GM12891 (cell line): ENCODE data around the gene CDYL2.

Experiments
- DNase-seq: peaks from one replicate; pipeline ENCODE4 v3.0.0; 2011; ENCODE audit warnings: low spot score; ENCODE audit not compliant: insufficient read length
- FAIRE-seq: peaks from 2 replicates; lab custom pipeline; 2011; peaks lifted over from hg19 to GRCh38; lab: Jason Lieb, UNC
- PAX5 ChIP-seq: IDR thresholded peaks from 2 replicates; pipeline ENCODE4 v1.6.1; 2011; ENCODE audit warnings: low read length, moderate library complexity, mild to moderate bottlenecking; ENCODE audit not compliant: insufficient read depth, severe bottlenecking
- POLR2A ChIP-seq: IDR thresholded peaks from 2 replicates; pipeline ENCODE4 v1.6.1; 2011; ENCODE audit warnings: low read depth, low read length, control low read depth
- POLR2AphosphoS5 ChIP-seq: IDR thresholded peaks from 2 replicates; pipeline ENCODE4 v1.6.1; 2011; ENCODE audit warnings: low read depth, low read length, control low read depth
- POU2F2 ChIP-seq: IDR thresholded peaks from 2 replicates; pipeline ENCODE4 v1.6.1; 2011; ENCODE audit warnings: low read depth, mild to moderate bottlenecking, control low read depth, low read length, moderate library complexity
- SPI1 ChIP-seq: IDR thresholded peaks from 2 replicates; pipeline ENCODE4 v1.6.1; 2011; ENCODE audit warnings: low read depth, low read length, control low read depth
- TAF1 ChIP-seq: IDR thresholded peaks from 2 replicates; pipeline ENCODE4 v1.6.1; 2011; ENCODE audit warnings: low read depth, low read length, control low read depth

The CDYL2 gene

DNA sequence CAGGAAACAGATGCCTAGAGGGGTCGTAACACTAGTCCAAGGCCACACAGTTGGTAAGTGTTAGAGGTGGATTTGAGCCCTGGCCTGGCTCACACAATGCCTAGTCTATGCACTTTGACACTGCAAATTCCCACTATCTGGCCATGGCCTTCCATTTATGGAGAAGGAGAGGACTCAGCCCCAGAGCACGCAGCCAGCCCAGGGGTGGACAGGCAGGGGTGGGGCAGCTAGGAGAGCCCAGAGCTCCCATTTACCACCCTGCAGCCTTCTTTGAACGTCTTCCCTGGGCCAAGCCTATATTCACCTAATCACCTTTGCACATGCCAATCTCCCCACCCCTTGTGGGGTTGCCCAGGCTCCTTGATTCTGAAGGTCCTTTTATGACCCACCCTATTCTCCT, 182.4 kb downstream of the CDYL2 start:
- no peak for TF ChIP-seq POLR2AphosphoS5
- TF ChIP-seq TAF1 = no peak
- no peak for TF ChIP-seq SPI1
- no peak for TF ChIP-seq PAX5
- TF ChIP-seq POU2F2 = no peak
- TF ChIP-seq POLR2A = no peak
- no peak for DNase-seq
- FAIRE-seq = no peak

DNA sequence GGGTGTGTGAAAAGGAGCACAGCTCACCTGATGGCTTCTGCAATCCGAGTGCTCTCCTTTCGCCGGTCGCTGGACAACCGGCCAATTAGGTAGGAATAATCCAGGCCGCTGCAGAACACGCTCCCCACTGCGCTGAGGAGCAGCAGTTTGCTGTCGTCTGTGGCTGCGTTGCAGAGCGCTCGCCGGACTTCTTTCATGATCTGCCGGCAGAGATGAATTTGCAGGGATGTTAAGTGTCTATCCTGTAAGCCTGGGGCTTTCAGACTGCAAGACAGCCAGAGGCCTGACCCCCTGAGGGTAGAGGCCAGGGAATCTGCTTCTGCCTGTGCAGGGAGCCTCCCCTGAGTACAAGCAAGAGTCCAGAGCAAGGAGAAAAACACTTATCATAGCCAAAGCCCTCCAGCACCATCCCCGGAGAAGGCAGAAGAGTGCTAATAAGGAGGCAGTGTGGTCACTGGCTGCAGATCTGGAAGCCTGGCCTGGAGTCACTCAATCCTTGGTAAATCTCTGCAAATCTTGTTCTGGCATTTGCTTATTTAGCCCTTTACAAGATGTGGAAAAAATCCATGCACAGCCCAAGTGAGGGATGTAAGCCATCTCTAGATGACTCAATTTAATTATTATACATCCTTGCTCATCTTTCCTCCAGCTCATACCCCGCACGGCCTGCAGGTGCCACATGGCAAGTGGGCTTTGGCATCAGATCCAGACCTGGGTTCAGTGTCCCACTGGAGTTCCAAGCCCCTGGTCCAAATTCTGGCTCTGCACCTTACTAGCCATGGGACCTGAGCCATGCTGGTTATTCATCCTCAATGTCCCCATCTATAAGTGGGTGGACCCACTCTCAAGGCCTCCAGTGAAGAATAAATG, 183.4 kb downstream of the CDYL2 start:
- TF ChIP-seq TAF1 (no peak), PAX5 (no peak), POLR2A (no peak), POLR2AphosphoS5 (no peak), SPI1 (no peak), POU2F2 (no peak)
- no peak for FAIRE-seq
- no peak for DNase-seq

DNA sequence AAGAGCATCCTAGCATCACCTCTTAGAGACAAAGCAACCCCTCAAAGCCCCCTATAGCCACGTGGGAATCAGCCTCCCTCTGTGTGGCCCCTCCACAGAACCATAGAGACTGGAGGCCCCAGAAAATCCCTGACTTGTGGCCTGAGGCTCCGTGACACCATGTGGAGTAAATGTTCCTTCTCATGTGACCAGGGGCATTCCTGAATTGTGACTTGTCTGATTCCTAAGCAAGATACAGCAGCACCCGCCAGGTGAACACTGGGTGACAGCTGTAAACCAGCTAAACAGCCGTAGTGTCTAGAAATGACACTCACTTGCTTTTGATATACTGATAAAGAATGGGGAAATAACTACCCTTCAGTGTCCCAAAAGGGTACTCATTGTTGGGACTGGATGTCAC, 184.6 kb downstream of the CDYL2 start:
- FAIRE-seq (no peak), DNase-seq (no peak)
- TF ChIP-seq POLR2A = no peak
- no peak for TF ChIP-seq POLR2AphosphoS5
- no peak for TF ChIP-seq PAX5
- no peak for TF ChIP-seq POU2F2
- no peak for TF ChIP-seq TAF1
- no peak for TF ChIP-seq SPI1

DNA sequence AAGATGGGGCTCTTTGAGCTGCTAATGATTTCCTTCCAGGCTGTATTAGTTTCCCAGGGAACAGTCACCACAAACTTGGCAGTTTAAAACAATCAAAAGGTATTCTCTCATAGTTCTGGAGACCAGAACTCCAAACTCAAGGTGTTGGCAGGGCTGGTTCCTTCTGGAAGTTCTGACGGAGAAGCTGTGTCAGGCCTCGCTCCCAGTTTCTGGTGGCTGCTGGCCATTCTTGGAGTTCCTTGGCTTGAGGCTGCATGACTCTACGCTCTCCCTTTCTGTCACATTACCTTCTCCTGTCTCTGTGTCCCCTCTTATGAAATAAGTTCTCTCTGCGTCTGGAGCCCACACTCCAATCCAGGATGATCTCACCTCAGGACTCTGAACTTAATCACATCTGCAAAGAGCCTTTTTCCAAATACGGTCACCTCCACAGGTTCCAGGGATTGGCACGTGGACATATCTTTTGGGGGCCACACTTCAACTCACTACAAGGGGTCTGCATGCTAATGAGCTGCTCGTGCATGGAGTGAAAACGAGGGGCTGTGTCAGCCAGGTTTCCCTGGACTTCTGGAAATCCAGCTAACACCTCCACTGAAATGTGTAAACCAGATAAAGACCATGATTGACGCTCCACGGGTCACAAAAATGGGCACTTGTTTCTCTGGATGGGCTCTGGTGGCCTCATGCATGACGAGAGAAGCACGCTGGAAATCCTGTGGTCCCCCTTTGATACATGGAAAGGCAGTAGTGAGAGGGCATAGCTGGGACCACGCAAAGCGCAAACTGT, 185.3 kb downstream of the CDYL2 start:
- DNase-seq (no peak), FAIRE-seq (no peak)

DNA sequence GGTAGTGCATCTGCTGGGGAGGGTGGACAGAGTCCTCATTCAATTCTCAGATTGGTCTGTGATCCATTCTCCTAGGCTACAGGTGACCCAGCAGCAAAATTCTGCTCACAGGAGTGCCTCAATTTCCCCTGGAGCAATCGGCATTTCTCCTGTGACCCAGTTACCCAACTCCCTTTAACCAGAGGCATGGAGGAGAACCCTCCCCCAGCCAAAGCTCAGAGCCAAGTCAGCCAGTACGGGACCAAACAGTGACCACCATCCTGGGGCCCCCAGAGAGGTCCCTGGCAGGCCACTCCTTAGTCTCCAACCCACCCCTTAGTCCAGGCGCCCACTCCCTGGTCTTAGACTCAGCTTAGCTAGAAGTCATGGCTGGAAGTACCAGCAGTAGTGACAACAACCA, 188.0 kb downstream of the CDYL2 start:
- FAIRE-seq = no peak
- TF ChIP-seq POLR2AphosphoS5 = no peak
- no peak for TF ChIP-seq POLR2A
- no peak for TF ChIP-seq POU2F2
- no peak for TF ChIP-seq SPI1
- no peak for TF ChIP-seq PAX5
- no peak for DNase-seq

More for the DNA sequence above, 185.3 kb downstream of the CDYL2 start:
- no peak for TF ChIP-seq POLR2AphosphoS5
- no peak for TF ChIP-seq POU2F2
- TF ChIP-seq PAX5 = no peak
- no peak for TF ChIP-seq TAF1
- no peak for TF ChIP-seq SPI1
- no peak for TF ChIP-seq POLR2A

DNA sequence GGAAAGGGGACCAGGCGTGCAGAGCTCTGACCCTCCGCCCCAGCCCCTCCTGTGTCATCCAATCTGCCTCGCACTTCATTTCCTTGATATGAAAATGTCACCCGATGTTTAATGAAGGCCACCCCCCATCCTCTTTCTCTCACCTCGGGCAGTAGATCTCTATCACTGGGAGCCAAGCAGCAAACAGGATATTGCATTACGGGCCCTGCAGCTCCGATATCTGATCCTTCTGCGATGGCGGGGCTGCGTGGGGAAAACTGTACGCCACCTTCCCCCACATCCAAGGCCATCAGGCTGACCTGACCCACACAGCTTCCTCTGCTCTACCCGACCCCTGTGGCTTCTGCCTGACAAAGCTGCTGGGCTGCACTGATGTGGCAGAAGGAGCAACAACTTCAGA, 188.7 kb downstream of the CDYL2 start:
- DNase-seq = no peak
- FAIRE-seq = no peak
- TF ChIP-seq TAF1 = no peak
- TF ChIP-seq SPI1 = no peak
- TF ChIP-seq POU2F2 = no peak
- TF ChIP-seq POLR2A = no peak
- no peak for TF ChIP-seq POLR2AphosphoS5
- no peak for TF ChIP-seq PAX5

DNA sequence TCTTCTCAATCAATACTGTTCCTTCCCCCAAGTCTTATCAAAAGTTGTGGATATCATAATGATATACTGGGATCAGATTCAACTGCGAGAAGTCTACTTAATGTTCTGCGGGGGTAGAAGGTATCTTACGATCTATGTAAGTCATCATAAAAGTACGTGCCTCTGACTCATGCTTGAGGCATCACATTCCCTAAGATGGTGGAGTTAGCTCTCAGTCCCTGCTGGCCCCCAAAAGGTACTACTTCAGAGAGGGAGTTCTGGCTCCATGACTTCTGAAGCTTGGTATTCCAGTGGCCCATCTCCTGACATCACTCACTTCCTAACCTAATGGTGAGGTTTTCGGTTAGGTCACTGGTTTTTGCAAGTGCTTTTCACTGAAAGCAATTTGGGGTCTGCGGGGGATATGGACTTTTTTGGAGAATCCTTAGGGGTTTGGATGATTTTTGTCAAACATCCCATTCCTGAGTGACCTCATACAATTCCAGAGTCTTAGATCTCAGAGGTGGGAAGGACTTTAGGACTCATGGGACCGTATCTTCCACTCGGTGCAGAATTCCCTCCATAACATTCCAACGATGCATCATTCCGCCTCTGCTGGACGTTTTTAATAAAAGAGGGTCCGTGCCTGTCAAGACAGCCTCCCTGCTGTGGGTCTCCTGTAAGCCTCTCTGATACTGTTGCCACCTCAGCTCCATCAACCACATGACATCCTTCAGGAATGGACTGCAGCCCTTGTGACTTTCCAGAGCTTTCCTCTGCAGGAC, 189.3 kb downstream of the CDYL2 start:
- DNase-seq (no peak), FAIRE-seq (no peak)
- no peak for TF ChIP-seq SPI1
- no peak for TF ChIP-seq PAX5

DNA sequence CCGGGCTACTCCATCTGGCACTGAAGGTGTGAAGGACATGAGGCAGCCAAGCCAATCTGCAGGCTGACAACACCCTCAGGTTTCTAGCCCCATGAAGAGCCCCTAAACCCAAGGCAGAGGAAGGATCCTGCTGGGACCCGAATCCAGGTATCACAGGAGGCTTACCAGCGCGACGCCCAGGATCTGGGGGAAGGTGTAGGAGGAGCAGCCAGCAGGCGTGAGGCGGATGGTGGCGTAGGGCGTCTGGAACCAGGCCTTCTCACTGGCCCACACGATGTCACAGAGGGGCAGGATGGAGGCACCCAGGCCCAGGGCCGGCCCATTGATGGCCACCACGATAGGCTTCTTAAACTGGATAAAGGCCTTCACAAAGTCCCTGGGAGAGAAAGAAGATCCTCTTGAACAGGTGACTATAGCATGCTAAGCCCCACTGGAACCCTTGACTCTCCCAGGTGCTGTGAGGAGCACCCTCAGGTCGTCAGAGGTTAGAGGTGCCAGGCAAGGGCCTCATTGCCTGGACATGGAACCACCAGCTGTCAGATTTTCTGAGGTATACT, 191.9 kb downstream of the CDYL2 start:
- TF ChIP-seq POLR2AphosphoS5 (no peak), TAF1 (no peak), POLR2A (no peak), POU2F2 (no peak), PAX5 (no peak), SPI1 (no peak)
- FAIRE-seq = no peak

DNA sequence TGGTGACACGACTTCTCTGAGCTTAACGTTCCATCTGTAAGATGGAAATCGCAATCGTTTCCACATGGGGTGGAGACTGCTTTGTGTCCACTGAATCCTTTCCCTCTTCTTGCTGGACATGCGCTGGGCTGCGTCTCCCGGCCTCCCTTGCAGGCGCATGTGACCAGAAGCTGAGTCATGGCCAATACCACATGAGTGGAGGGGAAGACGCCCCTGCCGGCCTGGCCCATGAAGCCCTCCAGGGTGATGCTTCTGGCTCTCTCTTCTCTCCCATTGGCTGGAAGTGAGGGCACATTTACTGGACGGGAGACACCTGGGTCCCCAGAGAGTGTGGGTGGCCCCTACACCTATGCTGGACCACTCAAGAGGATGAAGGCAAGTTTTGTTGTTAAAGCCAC, 192.5 kb downstream of the CDYL2 start:
- TF ChIP-seq POLR2A (no peak), POU2F2 (no peak), TAF1 (no peak), PAX5 (no peak), POLR2AphosphoS5 (no peak), SPI1 (no peak)
- DNase-seq (no peak), FAIRE-seq (no peak)

More for the DNA sequence above, 191.9 kb downstream of the CDYL2 start:
- no peak for DNase-seq
